Measurements from ENCODE around the gene MSMP. TPM values are rescaled to one million over a fixed set of nuclear protein-coding genes. Genes with fewer than 3 reads are reported as not detected.

The MSMP gene
- total and polyA plus RNA-seq, 2 donors (not counting 1 experiment from before 2014, with no cell fraction given) = 2.3 to 3.9 TPM

DNA sequence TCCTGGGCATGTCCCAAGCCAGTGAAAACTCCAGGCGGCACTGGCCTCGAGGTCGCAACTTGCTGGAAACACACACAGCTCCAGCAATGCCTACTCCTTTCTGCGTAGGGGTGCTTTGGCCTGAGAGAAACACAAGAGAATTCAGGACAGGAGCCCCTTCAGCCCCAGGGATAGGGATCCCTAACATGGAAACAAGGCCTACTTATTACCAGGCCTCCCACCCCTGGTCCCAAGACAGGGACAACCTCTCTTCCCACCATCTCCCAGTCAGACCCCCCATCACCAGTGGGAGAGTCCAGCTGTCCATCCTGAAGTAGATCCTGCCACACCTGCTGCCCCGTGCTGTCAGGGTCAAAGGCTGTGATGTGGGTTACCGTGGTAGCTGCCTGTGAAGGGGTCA is 13.8 kb downstream of the MSMP start:
- TF ChIP-seq, protein P1, sequence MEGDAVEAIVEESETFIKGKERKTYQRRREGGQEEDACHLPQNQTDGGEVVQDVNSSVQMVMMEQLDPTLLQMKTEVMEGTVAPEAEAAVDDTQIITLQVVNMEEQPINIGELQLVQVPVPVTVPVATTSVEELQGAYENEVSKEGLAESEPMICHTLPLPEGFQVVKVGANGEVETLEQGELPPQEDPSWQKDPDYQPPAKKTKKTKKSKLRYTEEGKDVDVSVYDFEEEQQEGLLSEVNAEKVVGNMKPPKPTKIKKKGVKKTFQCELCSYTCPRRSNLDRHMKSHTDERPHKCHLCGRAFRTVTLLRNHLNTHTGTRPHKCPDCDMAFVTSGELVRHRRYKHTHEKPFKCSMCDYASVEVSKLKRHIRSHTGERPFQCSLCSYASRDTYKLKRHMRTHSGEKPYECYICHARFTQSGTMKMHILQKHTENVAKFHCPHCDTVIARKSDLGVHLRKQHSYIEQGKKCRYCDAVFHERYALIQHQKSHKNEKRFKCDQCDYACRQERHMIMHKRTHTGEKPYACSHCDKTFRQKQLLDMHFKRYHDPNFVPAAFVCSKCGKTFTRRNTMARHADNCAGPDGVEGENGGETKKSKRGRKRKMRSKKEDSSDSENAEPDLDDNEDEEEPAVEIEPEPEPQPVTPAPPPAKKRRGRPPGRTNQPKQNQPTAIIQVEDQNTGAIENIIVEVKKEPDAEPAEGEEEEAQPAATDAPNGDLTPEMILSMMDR (IDR thresholded peaks at IDR 0.05) = no peak
- no peak for TF ChIP-seq EZH2 (IDR thresholded peaks at IDR 0.05; ENCODE audit: borderline replicate concordance, insufficient read depth, low read depth, low read length, poor library complexity, severe bottlenecking)
- H3K36me3 ChIP-seq (replicated peaks in 1 of 2; ENCODE audit: control extremely low read depth in 1 of 2, control insufficient read depth in 1 of 2, extremely low read depth in 1 of 2, insufficient read depth in 2 of 2, low read length in 1 of 2) = peaks cover 0 to 92% of the 10 kb centered on the region in 2 experiments
- WGBS (ENCODE audit: insufficient coverage) = 100% methylated on average over 4 of the region's 6 CpGs
- no peak overlapping the region for H2AFZ ChIP-seq (ENCODE audit: insufficient read depth, low read depth, low read length, poor library complexity, severe bottlenecking)
- Mint-ChIP-seq H3K27me3 (no peaks in the 10 kb centered on the region), H3K27ac (no peak overlapping the region), H3K4me1 (peaks cover 11% of the 10 kb centered on the region), H3K4me3 (no peak overlapping the region), H3K9me3 (ENCODE audit: insufficient read depth) (no peaks in the 10 kb centered on the region)
- peaks cover 35% of the 10 kb centered on the region for H3K79me2 ChIP-seq (ENCODE audit: control insufficient read depth, insufficient read depth, low read length)
- peaks cover 20% of the 10 kb centered on the region for H4K20me1 ChIP-seq (ENCODE audit: control insufficient read depth, insufficient read depth, low read length, poor library complexity, severe bottlenecking)
- H3K4me2 ChIP-seq (replicated peaks; ENCODE audit: low read depth, low read length, poor library complexity, severe bottlenecking) = no peak overlapping the region
- H3K4me3 ChIP-seq (ENCODE audit: control extremely low read depth in 1 of 5, extremely low read depth in 1 of 5, insufficient read depth in 1 of 5, low read depth in 2 of 5, low read length in 4 of 5) = no peak overlapping the region
- intact Hi-C loops (cut with micrococcal nuclease) = no loop called here
- H3K9me3 ChIP-seq (ENCODE audit: control extremely low read depth in 1 of 3, control insufficient read depth in 2 of 3, insufficient read depth in 1 of 3, low read length in 2 of 3) = no peaks in the 10 kb centered on the region
- no peak for DNase-seq
- H3K27ac ChIP-seq (ENCODE audit: low read length in 2 of 2) = no peak overlapping the region
- H3K9ac ChIP-seq (ENCODE audit: low read length) = no peak overlapping the region
- POLR2A ChIA-PET = interaction anchor here (1.2 kb wide), 1 partner anchor 8 kb away, joined by 3 read pairs; no protein-coding TSS in a partner anchor
- no peak for ATAC-seq (ENCODE audit: low read depth)
- CTCF ChIA-PET = no interaction called here
- peaks cover 0 to 8% of the 10 kb centered on the region in 2 donors for H3K4me1 ChIP-seq (ENCODE audit: control insufficient read depth in 2 of 2, insufficient read depth in 2 of 2, low read length in 2 of 2)
- H3K27me3 ChIP-seq (replicated peaks in 1 of 4; ENCODE audit: control extremely low read depth in 1 of 4, control insufficient read depth in 3 of 4, insufficient read depth in 4 of 4, low read length in 3 of 4) = no peaks in the 10 kb centered on the region

DNA sequence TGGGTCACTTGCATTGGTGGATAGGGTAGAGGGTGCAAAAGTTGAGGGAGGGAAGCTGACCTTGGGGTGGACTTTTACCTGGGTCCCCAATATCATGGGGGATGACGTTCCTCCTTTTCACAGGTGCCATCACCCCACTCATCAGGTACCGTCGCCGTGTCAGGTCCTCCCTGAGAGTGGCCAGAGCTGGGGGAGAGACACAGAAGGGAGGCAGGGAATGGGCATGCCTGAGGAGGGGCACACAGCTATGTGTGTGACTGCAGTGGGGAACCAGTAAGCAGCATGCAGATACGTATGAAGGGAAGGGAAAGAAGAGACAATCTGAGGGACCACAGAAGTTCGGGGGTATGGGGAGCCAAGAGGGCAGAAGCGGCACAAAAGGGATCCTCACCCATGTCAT is 15.2 kb downstream of the MSMP start:
- Histone ChIP-seq H3K4me1 (ENCODE audit: control insufficient read depth in 2 of 2, insufficient read depth in 2 of 2, low read length in 2 of 2) (peaks cover 0 to 8% of the 10 kb centered on the region in 2 donors), H3K4me2 (replicated peaks; ENCODE audit: low read depth, low read length, poor library complexity, severe bottlenecking) (no peak overlapping the region), H3K9ac (ENCODE audit: low read length) (no peak overlapping the region), H3K27me3 (replicated peaks in 1 of 4; ENCODE audit: control extremely low read depth in 1 of 4, control insufficient read depth in 3 of 4, insufficient read depth in 4 of 4, low read length in 3 of 4) (no peaks in the 10 kb centered on the region), H3K79me2 (ENCODE audit: control insufficient read depth, insufficient read depth, low read length) (peaks cover 24% of the 10 kb centered on the region), H2AFZ (ENCODE audit: insufficient read depth, low read depth, low read length, poor library complexity, severe bottlenecking) (no peak overlapping the region), H3K4me3 (ENCODE audit: control extremely low read depth in 1 of 5, extremely low read depth in 1 of 5, insufficient read depth in 1 of 5, low read depth in 2 of 5, low read length in 4 of 5) (no peak overlapping the region), H3K27ac (ENCODE audit: low read length in 2 of 2) (no peak overlapping the region), H4K20me1 (ENCODE audit: control insufficient read depth, insufficient read depth, low read length, poor library complexity, severe bottlenecking) (peaks cover 11% of the 10 kb centered on the region), H3K9me3 (ENCODE audit: control extremely low read depth in 1 of 3, control insufficient read depth in 2 of 3, insufficient read depth in 1 of 3, low read length in 2 of 3) (no peaks in the 10 kb centered on the region), H3K36me3 (replicated peaks in 1 of 2; ENCODE audit: control extremely low read depth in 1 of 2, control insufficient read depth in 1 of 2, extremely low read depth in 1 of 2, insufficient read depth in 2 of 2, low read length in 1 of 2) (peaks cover 1 to 92% of the 10 kb centered on the region in 2 experiments)
- CTCF ChIA-PET = interaction anchor here (1.0 to 9.7 kb wide), 3 partner anchors 8 to 87 kb away, joined by 5 to 142 read pairs (median 20); partner anchors contain the start of genes GBA2 and RGP1
- DNase-seq (no peak), ATAC-seq (ENCODE audit: low read depth) (no peak)
- Mint-ChIP-seq H3K27ac (no peak overlapping the region), H3K27me3 (no peaks in the 10 kb centered on the region), H3K4me1 (peaks cover 9% of the 10 kb centered on the region), H3K9me3 (ENCODE audit: insufficient read depth) (no peaks in the 10 kb centered on the region), H3K4me3 (no peak overlapping the region)
- POLR2A ChIA-PET = no interaction called here
- intact Hi-C loops (cut with micrococcal nuclease) = loop anchor here (10.0 kb wide), 2 partner anchors 664 to 1726 kb away; partner anchors contain the start of genes FANCG, VCP and ZBTB5
- 96% methylated on average over 4 of the region's 7 CpGs for WGBS (ENCODE audit: insufficient coverage)
- TF ChIP-seq, protein P1 (IDR thresholded peaks at IDR 0.05) = no peak
- TF ChIP-seq EZH2 (IDR thresholded peaks at IDR 0.05; ENCODE audit: borderline replicate concordance, insufficient read depth, low read depth, low read length, poor library complexity, severe bottlenecking) = no peak
